NCI-H146 treated with DMSO at 0.1 percent for 48 hours (cell line): ENCODE results near the gene ABCB8.
"Not testable (repeated sequence)": the region's sequence is repeated elsewhere in the genome, so short reads cannot be mapped to it uniquely, and the experiment has no call there.

Experiments
- DNase-seq: peaks from one replicate; lab custom pipeline; 2025; ENCODE audit not compliant: unreplicated experiment; lab: John Stamatoyannopoulos, UW

The ABCB8 gene

GRCh38 chr7:151033864-151034249 lies 5.6 kb downstream of the ABCB8 start:
- DNase-seq: no peak

GRCh38 chr7:151034312-151035025 lies 6.2 kb downstream of the ABCB8 start:
- no peak for DNase-seq

GRCh38 chr7:151035026-151035717 lies 6.9 kb downstream of the ABCB8 start:
- no peak for DNase-seq

GRCh38 chr7:151035902-151036301 lies 7.7 kb downstream of the ABCB8 start:
- no peak for DNase-seq

GRCh38 chr7:151038951-151039849 lies 10.9 kb downstream of the ABCB8 start:
- no peak for DNase-seq

GRCh38 chr7:151039850-151040548 lies 11.7 kb downstream of the ABCB8 start:
- no peak for DNase-seq

- DNase-seq: no peak
Observed at GRCh38 chr7:151040616-151041375, 12.5 kb downstream of the ABCB8 start.

- not testable (repeated sequence) for DNase-seq
Observed at GRCh38 chr7:151043449-151043848, 15.2 kb downstream of the ABCB8 start.

- no peak for DNase-seq
Observed at GRCh38 chr7:151043959-151044358, 15.7 kb downstream of the ABCB8 start.

GRCh38 chr7:151045262-151045661 lies 17.0 kb downstream of the ABCB8 start:
- no peak for DNase-seq

GRCh38 chr7:151045967-151046366 lies 17.7 kb downstream of the ABCB8 start:
- no peak for DNase-seq

- no peak for DNase-seq
Observed at GRCh38 chr7:151046603-151047573, 18.6 kb downstream of the ABCB8 start.

GRCh38 chr7:151047976-151048815 lies 19.9 kb downstream of the ABCB8 start, which contains the start of gene ASIC3:
ASIC3 (plus strand) TSS chr7:151048531; CDS start chr7:151048886, 355 bp downstream.
- no peak for DNase-seq

GRCh38 chr7:151048911-151049463 lies 20.7 kb downstream of the ABCB8 start:
- DNase-seq: no peak

GRCh38 chr7:151051108-151051507 lies 22.9 kb downstream of the ABCB8 start:
- no peak for DNase-seq

GRCh38 chr7:151053096-151053495 lies 24.8 kb downstream of the ABCB8 start:
- DNase-seq: no peak

GRCh38 chr7:151053751-151054150 lies 25.5 kb downstream of the ABCB8 start:
- no peak for DNase-seq

GRCh38 chr7:151056283-151056665 lies 28.0 kb downstream of the ABCB8 start:
- DNase-seq: no peak
